C4-2B (cell line): ENCODE data around the gene PCSK1.

Experiments
- ZFX ChIP-seq: fragments of 450-650 bp; IDR thresholded peaks from 2 replicates; pipeline ENCODE4 v1.6.1; 2017
- TF ChIP-seq, protein P1 (sequence below): fragments of 450-650 bp; conservative IDR thresholded peaks from 2 replicates; pipeline ENCODE4 v1.5.1; 2017; ENCODE audit warnings: mild to moderate bottlenecking

DNA sequence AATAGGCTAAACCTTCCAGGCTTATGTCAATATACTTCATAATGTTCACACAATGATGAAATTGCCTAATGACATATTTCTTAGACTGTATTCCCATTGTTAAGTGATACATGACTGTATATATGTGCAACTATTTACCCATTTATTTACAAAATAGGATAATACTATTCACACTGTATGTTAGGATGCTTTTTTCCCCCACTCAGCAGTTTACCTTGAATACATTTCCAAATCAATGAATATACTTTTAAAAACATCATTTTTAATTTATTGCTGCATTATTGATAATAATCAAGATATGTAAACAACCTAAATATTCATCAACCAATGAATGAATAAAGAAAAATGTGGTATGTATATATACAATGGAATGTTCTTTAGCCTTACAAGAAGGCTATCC is 55.5 kb downstream of the PCSK1 start:
- TF ChIP-seq, protein P1, sequence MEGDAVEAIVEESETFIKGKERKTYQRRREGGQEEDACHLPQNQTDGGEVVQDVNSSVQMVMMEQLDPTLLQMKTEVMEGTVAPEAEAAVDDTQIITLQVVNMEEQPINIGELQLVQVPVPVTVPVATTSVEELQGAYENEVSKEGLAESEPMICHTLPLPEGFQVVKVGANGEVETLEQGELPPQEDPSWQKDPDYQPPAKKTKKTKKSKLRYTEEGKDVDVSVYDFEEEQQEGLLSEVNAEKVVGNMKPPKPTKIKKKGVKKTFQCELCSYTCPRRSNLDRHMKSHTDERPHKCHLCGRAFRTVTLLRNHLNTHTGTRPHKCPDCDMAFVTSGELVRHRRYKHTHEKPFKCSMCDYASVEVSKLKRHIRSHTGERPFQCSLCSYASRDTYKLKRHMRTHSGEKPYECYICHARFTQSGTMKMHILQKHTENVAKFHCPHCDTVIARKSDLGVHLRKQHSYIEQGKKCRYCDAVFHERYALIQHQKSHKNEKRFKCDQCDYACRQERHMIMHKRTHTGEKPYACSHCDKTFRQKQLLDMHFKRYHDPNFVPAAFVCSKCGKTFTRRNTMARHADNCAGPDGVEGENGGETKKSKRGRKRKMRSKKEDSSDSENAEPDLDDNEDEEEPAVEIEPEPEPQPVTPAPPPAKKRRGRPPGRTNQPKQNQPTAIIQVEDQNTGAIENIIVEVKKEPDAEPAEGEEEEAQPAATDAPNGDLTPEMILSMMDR, result no peak
- no peak for TF ChIP-seq ZFX
